Memory B cell (primary cell): ENCODE data around the gene B3GALT6.
"Not testable (repeated sequence)": the region's sequence is repeated elsewhere in the genome, so short reads cannot be mapped to it uniquely, and the experiment has no call there.

Experiments used
- ATAC-seq: fragments of 150-1000 bp; cut with Tn5 transposase; 2 replicates; pipeline ENCODE4 v1.10.0; 2021; ENCODE audit warnings: low read depth, mild to moderate bottlenecking, moderate library complexity
- DNase-seq, 2 donors: peaks; one replicate each; pipeline ENCODE4 v3.0.0; 2022; ENCODE audit warnings: low spot score in 2 of 2
- H3K27ac Mint-ChIP-seq: one replicate; pipeline ENCODE4 v1.8.0; 2022; ENCODE audit warnings: mild to moderate bottlenecking, moderate library complexity, mixed read lengths
- H3K27me3 Mint-ChIP-seq: one replicate; pipeline ENCODE4 v1.8.0; 2022; ENCODE audit warnings: mixed read lengths
- H3K36me3 Mint-ChIP-seq: one replicate; pipeline ENCODE4 v1.8.0; 2022; ENCODE audit warnings: mild to moderate bottlenecking, mixed read lengths
- H3K4me1 Mint-ChIP-seq: one replicate; pipeline ENCODE4 v1.8.0; 2022; ENCODE audit warnings: mixed read lengths
- H3K4me3 Mint-ChIP-seq: one replicate; pipeline ENCODE4 v1.8.0; 2022; ENCODE audit warnings: mild to moderate bottlenecking, moderate library complexity, mixed read lengths
- H3K9me3 Mint-ChIP-seq: one replicate; pipeline ENCODE4 v1.8.0; 2022; ENCODE audit warnings: mixed read lengths

B3GALT6 gene

GRCh38 chr1:1232208-1232795 lies at the start of gene B3GALT6:
Gene B3GALT6 (plus strand): TSS chr1:1232237. CDS start chr1:1232279, 42 bp downstream.
- no peaks in the 10 kb centered on the region for H3K9me3 Mint-ChIP-seq
- H3K36me3 Mint-ChIP-seq = peaks cover 5% of the 10 kb centered on the region
- peaks cover 21% of the 10 kb centered on the region for H3K4me1 Mint-ChIP-seq
- DNase-seq = no peak
- H3K27me3 Mint-ChIP-seq = no peaks in the 10 kb centered on the region
- no peak for ATAC-seq
- H3K4me3 Mint-ChIP-seq = peak within 1 kb of the TSS; percentile 90
- H3K27ac Mint-ChIP-seq = peak within 1 kb of the TSS; percentile 81

GRCh38 chr1:1182491-1183220 lies 49.4 kb upstream of the B3GALT6 start:
- H3K36me3 Mint-ChIP-seq = no peaks in the 10 kb centered on the region
- DNase-seq (no peak), ATAC-seq (no peak)
- H3K9me3 Mint-ChIP-seq = no peaks in the 10 kb centered on the region
- no peak overlapping the region for H3K4me3 Mint-ChIP-seq
- peaks cover 12% of the 10 kb centered on the region for H3K4me1 Mint-ChIP-seq
- peaks cover 16% of the 10 kb centered on the region for H3K27me3 Mint-ChIP-seq
- H3K27ac Mint-ChIP-seq = no peak overlapping the region

DNA sequence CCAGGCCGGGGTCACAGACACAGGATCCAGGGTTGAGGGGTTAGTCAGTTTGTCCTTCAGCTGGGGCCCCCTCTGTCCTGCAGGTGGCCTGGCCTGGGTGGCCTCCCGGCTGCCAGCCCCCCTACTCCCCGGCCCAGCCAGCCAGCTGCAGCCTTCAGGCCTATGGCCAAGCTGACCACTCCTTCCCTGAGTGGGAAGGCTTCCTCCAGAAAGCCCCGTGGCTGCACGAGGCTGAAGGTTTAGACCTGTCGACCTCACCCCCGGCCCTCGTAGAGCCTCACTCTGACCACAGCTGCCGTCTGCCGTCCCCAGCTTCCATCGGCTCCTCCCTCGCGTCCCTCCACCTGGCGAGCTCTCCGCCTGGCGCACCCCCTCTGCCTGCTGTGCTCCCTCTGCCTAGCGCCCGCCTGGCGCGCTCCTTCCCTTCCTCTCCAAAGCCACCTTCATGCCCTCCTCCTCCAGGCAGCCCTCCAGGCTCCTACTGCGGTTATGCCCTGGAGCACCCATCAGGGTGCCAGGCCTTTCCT lies 48.8 kb upstream of the B3GALT6 start:
- Mint-ChIP-seq H3K4me1 (peaks cover 10% of the 10 kb centered on the region), H3K27me3 (peaks cover 16% of the 10 kb centered on the region), H3K9me3 (no peaks in the 10 kb centered on the region), H3K27ac (peak overlapping the region; percentile 74), H3K4me3 (no peak overlapping the region), H3K36me3 (no peaks in the 10 kb centered on the region)
- DNase-seq (no peak), ATAC-seq (no peak)

DNA sequence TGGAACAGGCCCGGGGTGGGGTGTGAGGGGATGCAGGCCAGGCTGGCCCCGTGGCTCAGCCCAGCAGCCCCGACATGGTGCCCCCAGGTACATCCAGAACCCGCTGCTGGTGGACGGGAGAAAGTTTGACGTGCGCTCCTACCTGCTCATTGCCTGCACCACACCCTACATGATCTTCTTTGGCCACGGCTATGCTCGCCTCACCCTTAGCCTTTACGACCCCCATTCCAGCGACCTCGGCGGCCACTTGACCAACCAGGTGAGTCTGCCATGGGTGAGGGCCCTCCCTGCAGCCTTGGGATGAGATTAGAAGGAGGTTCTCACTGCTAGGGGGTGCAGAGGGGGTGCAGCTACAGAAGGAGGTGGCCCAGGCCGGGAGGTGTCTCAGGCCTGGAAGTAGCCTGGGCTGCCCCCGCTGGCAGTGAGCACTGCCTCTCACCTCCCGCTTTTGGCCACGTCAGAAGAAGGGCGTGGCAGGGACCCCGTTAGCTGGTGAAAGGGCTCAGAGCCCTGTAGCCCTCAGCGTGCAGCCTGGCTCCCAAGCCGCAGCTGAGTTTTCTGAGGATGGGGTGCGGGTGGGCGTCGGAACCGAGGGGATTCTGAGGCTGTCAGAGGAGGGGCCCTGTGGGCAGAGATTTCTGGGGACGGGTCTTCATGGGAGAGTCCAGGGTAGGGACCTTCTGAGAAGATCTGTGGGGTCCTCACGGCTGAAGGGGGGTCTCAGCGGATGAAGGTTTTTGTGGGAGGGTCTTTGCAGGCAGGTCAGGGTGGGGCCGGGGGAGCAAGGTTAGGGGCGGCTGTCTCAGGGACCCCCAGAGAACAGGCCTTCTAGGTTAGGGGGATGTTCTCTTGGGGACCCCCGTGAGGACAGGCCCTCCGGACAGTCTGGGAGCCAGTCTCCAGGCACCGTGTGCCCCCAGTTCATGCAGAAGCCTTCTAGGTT lies 47.9 kb upstream of the B3GALT6 start:
- ATAC-seq (peak; percentile 19), DNase-seq (no peak)
- Mint-ChIP-seq H3K27ac (peak overlapping the region; percentile 74), H3K9me3 (no peaks in the 10 kb centered on the region), H3K36me3 (no peaks in the 10 kb centered on the region), H3K27me3 (peaks cover 16% of the 10 kb centered on the region), H3K4me1 (peaks cover 10% of the 10 kb centered on the region), H3K4me3 (no peak overlapping the region)

- Mint-ChIP-seq H3K4me3 (no peak overlapping the region), H3K4me1 (peaks cover 10% of the 10 kb centered on the region), H3K27ac (no peak overlapping the region), H3K9me3 (no peaks in the 10 kb centered on the region), H3K36me3 (no peaks in the 10 kb centered on the region), H3K27me3 (peaks cover 16% of the 10 kb centered on the region)
- ATAC-seq (peak; percentile 6), DNase-seq (no peak)
These were observed 46.8 kb upstream of the B3GALT6 start for GRCh38 chr1:1185101-1185765.

GRCh38 chr1:1187938-1188337 lies 44.1 kb upstream of the B3GALT6 start:
- Mint-ChIP-seq H3K9me3 (peaks cover 3% of the 10 kb centered on the region), H3K4me3 (no peak overlapping the region), H3K27me3 (peaks cover 3% of the 10 kb centered on the region), H3K36me3 (no peaks in the 10 kb centered on the region), H3K27ac (no peak overlapping the region), H3K4me1 (peaks cover 3% of the 10 kb centered on the region)
- no peak for DNase-seq
- no peak for ATAC-seq

GRCh38 chr1:1189111-1189510 lies 42.9 kb upstream of the B3GALT6 start:
- Mint-ChIP-seq H3K4me1 (no peaks in the 10 kb centered on the region), H3K4me3 (no peak overlapping the region), H3K9me3 (peaks cover 3% of the 10 kb centered on the region), H3K36me3 (no peaks in the 10 kb centered on the region), H3K27me3 (no peaks in the 10 kb centered on the region), H3K27ac (peak overlapping the region; percentile 28)
- ATAC-seq (no peak), DNase-seq (no peak)

- no peaks in the 10 kb centered on the region for H3K27me3 Mint-ChIP-seq
- H3K36me3 Mint-ChIP-seq = no peaks in the 10 kb centered on the region
- H3K4me3 Mint-ChIP-seq = no peak overlapping the region
- peaks cover 12% of the 10 kb centered on the region for H3K9me3 Mint-ChIP-seq
- no peak overlapping the region for H3K27ac Mint-ChIP-seq
- ATAC-seq (no peak), DNase-seq (no peak)
- H3K4me1 Mint-ChIP-seq = no peaks in the 10 kb centered on the region
These were observed 40.3 kb upstream of the B3GALT6 start for GRCh38 chr1:1191734-1192133.

- Mint-ChIP-seq H3K4me3 (no peak overlapping the region), H3K27ac (no peak overlapping the region), H3K9me3 (peaks cover 12% of the 10 kb centered on the region), H3K4me1 (no peaks in the 10 kb centered on the region), H3K27me3 (no peaks in the 10 kb centered on the region), H3K36me3 (no peaks in the 10 kb centered on the region)
- ATAC-seq (no peak), DNase-seq (no peak)
These were observed 37.3 kb upstream of the B3GALT6 start for GRCh38 chr1:1194723-1195122.

- peaks cover 12% of the 10 kb centered on the region for H3K9me3 Mint-ChIP-seq
- not testable (repeated sequence) for DNase-seq, H3K27ac Mint-ChIP-seq, H3K36me3 Mint-ChIP-seq, ATAC-seq, H3K4me3 Mint-ChIP-seq, H3K4me1 Mint-ChIP-seq, H3K27me3 Mint-ChIP-seq
These were observed 36.3 kb upstream of the B3GALT6 start for GRCh38 chr1:1195726-1196125.

GRCh38 chr1:1196431-1197187 lies 35.4 kb upstream of the B3GALT6 start:
- H3K27ac Mint-ChIP-seq = no peak overlapping the region
- H3K9me3 Mint-ChIP-seq = peaks cover 12% of the 10 kb centered on the region
- peaks cover 2% of the 10 kb centered on the region for H3K27me3 Mint-ChIP-seq
- DNase-seq = no peak
- H3K36me3 Mint-ChIP-seq = no peaks in the 10 kb centered on the region
- no peak overlapping the region for H3K4me3 Mint-ChIP-seq
- ATAC-seq = no peak
- no peaks in the 10 kb centered on the region for H3K4me1 Mint-ChIP-seq

- H3K36me3 Mint-ChIP-seq = no peaks in the 10 kb centered on the region
- H3K4me1 Mint-ChIP-seq = no peaks in the 10 kb centered on the region
- ATAC-seq (no peak), DNase-seq (no peak)
- no peak overlapping the region for H3K27ac Mint-ChIP-seq
- peaks cover 2% of the 10 kb centered on the region for H3K27me3 Mint-ChIP-seq
- H3K9me3 Mint-ChIP-seq = peaks cover 10% of the 10 kb centered on the region
- no peak overlapping the region for H3K4me3 Mint-ChIP-seq
These were observed 34.9 kb upstream of the B3GALT6 start for GRCh38 chr1:1197188-1197500.
